Lung (tissue), 12 donors: ENCODE data around the gene XPNPEP2. TPM values are rescaled to one million over a fixed set of nuclear protein-coding genes. Genes with fewer than 3 reads are reported as not detected.

Source experiments
- ATAC-seq: fragments of 200-7000 bp; cut with Tn5 transposase; one replicate; pipeline ENCODE4 v1.9.1; 2020; ENCODE audit warnings: moderate number of reproducible peaks; ENCODE audit not compliant: insufficient read depth, low FRiP score
- DNase-seq, 3 donors: peaks; one replicate each; pipeline ENCODE4 v3.0.0-alpha.2; 2013 to 2017
- H3K27ac ChIP-seq, 2 donors: one replicate each; pipeline ENCODE4 v1.5.1; 2013; ENCODE audit warnings: mild to moderate bottlenecking in 2 of 2, moderate library complexity in 2 of 2, control low read depth in 1 of 2, inconsistent platforms in 1 of 2, low read depth in 1 of 2, low read length in 1 of 2
- H3K27me3 ChIP-seq, 3 donors: one replicate each; pipeline ENCODE4 v1.5.1; 2013; ENCODE audit warnings: low read length in 2 of 3; ENCODE audit not compliant: control insufficient read depth in 3 of 3, insufficient read depth in 3 of 3
- H3K36me3 ChIP-seq, 4 donors: one replicate each; pipeline ENCODE4 v1.5.1; 2013; ENCODE audit warnings: low read length in 4 of 4, mild to moderate bottlenecking in 1 of 4, moderate library complexity in 1 of 4; ENCODE audit not compliant: control insufficient read depth in 4 of 4, insufficient read depth in 4 of 4
- H3K4me1 ChIP-seq, 5 donors: one replicate each; pipeline ENCODE4 v1.5.1; 2013; ENCODE audit warnings: low read length in 5 of 5, mild to moderate bottlenecking in 2 of 5, moderate library complexity in 1 of 5; ENCODE audit not compliant: control insufficient read depth in 5 of 5, insufficient read depth in 5 of 5
- H3K4me3 ChIP-seq: one replicate; pipeline ENCODE4 v1.5.1; 2013; ENCODE audit warnings: mild to moderate bottlenecking, control low read depth, moderate library complexity
- H3K9ac ChIP-seq, 2 donors: one replicate each; pipeline ENCODE4 v1.5.1; 2013; ENCODE audit warnings: low read length in 2 of 2, control low read depth in 1 of 2; ENCODE audit not compliant: insufficient read depth in 1 of 2
- H3K9me3 ChIP-seq, 4 donors: one replicate each; pipeline ENCODE4 v1.5.1; 2013; ENCODE audit warnings: low read length in 3 of 4, mild to moderate bottlenecking in 1 of 4, moderate library complexity in 1 of 4; ENCODE audit not compliant: control insufficient read depth in 4 of 4, insufficient read depth in 3 of 4
- CTCF ChIP-seq: IDR thresholded peaks from 2 replicates; pipeline ENCODE4 v1.5.1; 2012; ENCODE audit warnings: mild to moderate bottlenecking; ENCODE audit errors: control extremely low read depth, extremely low read depth
- WGBS, 2 donors: extraction: QIAGEN DNeasy Blood & Tissue Kit; methylation state at CpG; one replicate each; pipeline ENCODE4 v1.1.7; 2013; 5-methylcytosine and 5-hydroxymethylcytosine counted together
- polyA plus RNA-seq, 2 donors: library from polyadenylated mRNA; stranded (reverse); fragments of 200-250 nt; gene quantifications; one replicate each; pipeline ENCODE4 v1.2.1, GENCODE V29; 2013
- total RNA-seq, 2 donors: library from RNA; depleted of rRNA in 1 of 2; stranded (reverse); fragments of >200 nt in 1 of 2; gene quantifications; one replicate each; pipeline ENCODE4 v1.2.1, GENCODE V29; 2014 to 2021
- donor health status: control.
- donor health status: control.
- donor health status: Bipolar disorder and iron deficiency.
- donor health status: healthy.
- donor health status: DM: yes; HTN: yes; CAD: no.

Gene XPNPEP2
- total and polyA plus RNA-seq, 4 donors: 0.61 to 2.1 (median 1.3) TPM

GRCh38 chrX:129792586-129793291, 54.0 kb downstream of the XPNPEP2 start:
- Histone ChIP-seq H3K27me3 (no peaks in the 10 kb centered on the region), H3K4me3 (no peak overlapping the region), H3K27ac (no peak overlapping the region), H3K9ac (no peak overlapping the region), H3K36me3 (no peaks in the 10 kb centered on the region), H3K4me1 (no peaks in the 10 kb centered on the region), H3K9me3 (no peaks in the 10 kb centered on the region)
- no peak for DNase-seq
- ATAC-seq: no peak
- 91 to 97% methylated on average over 16 to 18 of the region's 18 CpGs for WGBS, 2 donors
- TF ChIP-seq CTCF: no peak

GRCh38 chrX:129793604-129794191, 54.9 kb downstream of the XPNPEP2 start:
- Histone ChIP-seq H3K27ac (no peak overlapping the region), H3K27me3 (no peaks in the 10 kb centered on the region), H3K9me3 (peaks cover 0 to 2% (median 0%) of the 10 kb centered on the region in 4 donors), H3K36me3 (no peaks in the 10 kb centered on the region), H3K4me3 (no peak overlapping the region), H3K4me1 (no peaks in the 10 kb centered on the region), H3K9ac (no peak overlapping the region)
- ATAC-seq (no peak), DNase-seq (no peak)
- WGBS, 2 donors: 81 to 92% methylated on average over 17 to 20 of the region's 20 CpGs
- no peak for TF ChIP-seq CTCF

- no peak overlapping the region for H3K9ac ChIP-seq
- no peaks in the 10 kb centered on the region for H3K27me3 ChIP-seq
- DNase-seq: no peak
- no peaks in the 10 kb centered on the region for H3K4me1 ChIP-seq
- no peak for TF ChIP-seq CTCF
- no peaks in the 10 kb centered on the region for H3K36me3 ChIP-seq
- peaks cover 0 to 2% (median 0%) of the 10 kb centered on the region in 4 donors for H3K9me3 ChIP-seq
- no peak overlapping the region for H3K4me3 ChIP-seq
- WGBS, 2 donors: 71 to 73% methylated on average over 1 of the region's 1 CpG
- ATAC-seq: no peak
- no peak overlapping the region for H3K27ac ChIP-seq
Measured at GRCh38 chrX:129795584-129795983, 56.8 kb downstream of the XPNPEP2 start.
